Type B pancreatic cell (in vitro differentiated cells): ENCODE measurements around the gene SPATS2. TPM values are rescaled to one million over a fixed set of nuclear protein-coding genes. Genes with fewer than 3 reads are reported as not detected.
A peak's percentile ranks its signal among the peaks of the same experiment; 100 is the strongest.

ENCODE experiments used
- DNase-seq: peaks from one replicate; pipeline ENCODE4 v3.0.0; 2021; ENCODE audit warnings: mixed read lengths; ENCODE audit not compliant: unreplicated experiment; ENCODE audit errors: extremely low spot score
- H3K27ac Mint-ChIP-seq: 2 replicates; pipeline ENCODE4 v1.8.0; 2021; ENCODE audit warnings: mild to moderate bottlenecking, mixed read lengths
- H3K27me3 Mint-ChIP-seq: 2 replicates; pipeline ENCODE4 v1.8.0; 2021; ENCODE audit warnings: mixed read lengths
- H3K36me3 Mint-ChIP-seq: 2 replicates; pipeline ENCODE4 v1.8.0; 2021; ENCODE audit warnings: mixed read lengths
- H3K4me1 Mint-ChIP-seq: one replicate; pipeline ENCODE4 v1.8.0; 2021; ENCODE audit warnings: mixed read lengths; ENCODE audit not compliant: unreplicated experiment
- H3K4me3 Mint-ChIP-seq: 2 replicates; pipeline ENCODE4 v1.8.0; 2021; ENCODE audit warnings: mild to moderate bottlenecking, mixed read lengths
- H3K9me3 Mint-ChIP-seq: 2 replicates; pipeline ENCODE4 v1.8.0; 2021; ENCODE audit warnings: mixed read lengths
- total RNA-seq: library from RNA; stranded (reverse); gene quantifications from 2 replicates; pipeline ENCODE4 v1.2.1, GENCODE V29; 2021; ENCODE audit warnings: low replicate concordance
- TF ChIP-seq, protein P1 (sequence below): fragments of 200-600 bp; sonication (generic); conservative IDR thresholded peaks from 2 replicates; pipeline ENCODE4 v1.5.0; 2021; ENCODE audit warnings: antibody characterized with exemption, mild to moderate bottlenecking

SPATS2 gene
- total RNA-seq, 1 donor from 2014 or later: 40.3 TPM

DNA sequence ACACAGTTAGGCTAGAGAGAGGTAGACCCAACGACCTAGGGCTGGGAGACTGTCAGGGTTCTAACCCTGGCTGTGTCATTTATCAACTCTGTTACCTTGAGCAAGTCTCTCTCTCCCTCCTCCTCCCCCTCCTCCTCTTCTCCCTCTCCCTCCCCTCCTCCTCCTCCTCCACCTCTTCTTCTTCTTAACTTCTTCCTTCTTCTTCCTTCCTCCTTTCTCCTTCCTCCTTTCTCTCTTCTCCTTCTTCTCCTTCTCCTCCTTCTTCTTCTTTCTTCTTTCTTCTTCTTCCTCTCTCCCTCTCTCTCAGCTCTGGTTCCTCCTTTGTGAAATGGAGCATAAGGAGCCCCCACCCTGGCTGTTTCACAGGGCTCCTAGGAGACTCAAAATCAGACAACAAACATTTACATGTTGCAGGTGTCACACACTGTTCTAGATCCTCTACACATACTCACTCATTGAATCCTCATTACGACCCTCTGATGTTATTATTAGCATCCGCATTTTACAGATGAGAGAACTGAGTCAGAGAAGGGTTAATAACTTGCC is 169.3 kb downstream of the SPATS2 start:
- Mint-ChIP-seq H3K4me3 (peak overlapping the region; percentile 84), H3K27ac (no peak overlapping the region), H3K9me3 (no peaks in the 10 kb centered on the region), H3K36me3 (no peaks in the 10 kb centered on the region), H3K4me1 (peaks cover 5% of the 10 kb centered on the region), H3K27me3 (peaks cover 57% of the 10 kb centered on the region)
- DNase-seq: no peak
- TF ChIP-seq, protein P1, sequence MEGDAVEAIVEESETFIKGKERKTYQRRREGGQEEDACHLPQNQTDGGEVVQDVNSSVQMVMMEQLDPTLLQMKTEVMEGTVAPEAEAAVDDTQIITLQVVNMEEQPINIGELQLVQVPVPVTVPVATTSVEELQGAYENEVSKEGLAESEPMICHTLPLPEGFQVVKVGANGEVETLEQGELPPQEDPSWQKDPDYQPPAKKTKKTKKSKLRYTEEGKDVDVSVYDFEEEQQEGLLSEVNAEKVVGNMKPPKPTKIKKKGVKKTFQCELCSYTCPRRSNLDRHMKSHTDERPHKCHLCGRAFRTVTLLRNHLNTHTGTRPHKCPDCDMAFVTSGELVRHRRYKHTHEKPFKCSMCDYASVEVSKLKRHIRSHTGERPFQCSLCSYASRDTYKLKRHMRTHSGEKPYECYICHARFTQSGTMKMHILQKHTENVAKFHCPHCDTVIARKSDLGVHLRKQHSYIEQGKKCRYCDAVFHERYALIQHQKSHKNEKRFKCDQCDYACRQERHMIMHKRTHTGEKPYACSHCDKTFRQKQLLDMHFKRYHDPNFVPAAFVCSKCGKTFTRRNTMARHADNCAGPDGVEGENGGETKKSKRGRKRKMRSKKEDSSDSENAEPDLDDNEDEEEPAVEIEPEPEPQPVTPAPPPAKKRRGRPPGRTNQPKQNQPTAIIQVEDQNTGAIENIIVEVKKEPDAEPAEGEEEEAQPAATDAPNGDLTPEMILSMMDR: no peak

DNA sequence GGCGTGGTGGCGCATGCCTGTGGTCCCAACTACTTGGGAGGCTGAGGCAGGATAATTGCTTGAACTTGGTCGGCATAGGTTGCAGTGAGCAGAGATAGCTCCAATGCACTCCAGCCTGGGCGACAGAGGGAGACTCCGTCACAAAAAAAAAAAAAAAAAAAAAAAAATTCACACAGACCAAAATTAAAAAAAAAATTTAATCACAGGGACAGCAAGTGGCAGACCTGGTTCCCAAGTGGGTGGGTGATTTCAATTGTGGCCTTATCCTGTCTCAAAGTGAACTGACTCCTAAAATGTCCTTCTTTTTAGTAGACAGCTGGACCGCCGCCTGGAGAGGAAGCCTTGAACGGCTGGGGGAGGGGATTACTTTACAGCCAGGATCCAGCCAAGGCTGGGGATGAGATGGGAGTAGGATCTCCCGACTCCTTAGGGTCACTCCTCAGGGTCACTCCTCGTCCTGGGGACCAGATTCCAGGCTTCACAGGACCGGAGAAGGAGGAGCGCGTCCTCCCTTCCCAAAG is 170.0 kb downstream of the SPATS2 start:
- Mint-ChIP-seq H3K4me3 (peak overlapping the region; percentile 84), H3K27me3 (peaks cover 64% of the 10 kb centered on the region), H3K9me3 (no peaks in the 10 kb centered on the region), H3K27ac (no peak overlapping the region), H3K4me1 (peaks cover 5% of the 10 kb centered on the region), H3K36me3 (no peaks in the 10 kb centered on the region)
- TF ChIP-seq, protein P1: no peak
- no peak for DNase-seq

DNA sequence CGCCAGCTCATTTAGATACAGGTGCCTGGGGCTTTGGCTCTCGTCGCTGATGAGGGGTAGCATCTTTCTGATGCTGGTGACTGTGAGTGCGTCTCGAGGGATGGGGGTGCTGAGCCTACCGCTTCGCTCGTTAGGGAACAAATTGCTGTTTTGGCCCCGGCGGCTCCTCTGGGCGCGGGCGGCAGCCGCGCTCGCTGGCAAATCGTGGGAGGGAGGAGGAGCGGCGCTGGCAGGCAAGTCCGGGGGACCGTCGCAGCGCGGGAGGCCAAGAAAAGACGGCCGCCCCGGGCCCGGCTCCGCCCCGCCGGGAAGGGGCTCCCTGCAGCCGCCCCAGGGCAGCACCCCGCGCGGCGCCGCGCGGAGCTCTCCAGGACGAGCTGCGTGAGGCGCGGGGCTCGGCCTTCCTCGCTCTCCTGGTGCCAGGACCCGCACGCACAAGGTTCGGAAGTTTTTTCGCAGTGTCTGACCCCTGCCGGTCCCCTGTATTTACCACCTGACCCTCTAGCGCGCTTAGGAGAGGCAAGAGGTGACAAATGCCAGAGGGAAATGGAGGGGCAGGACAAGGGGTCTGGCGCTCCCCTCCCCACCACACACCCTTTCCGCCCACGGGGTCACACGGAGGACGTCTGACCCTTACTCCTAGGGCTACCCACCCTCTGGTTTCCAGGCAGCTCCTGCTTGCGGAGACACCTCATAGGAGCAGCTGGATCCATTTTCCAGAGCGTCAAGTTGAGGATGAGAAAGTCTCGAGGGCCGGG is 170.7 kb downstream of the SPATS2 start:
- no peaks in the 10 kb centered on the region for H3K9me3 Mint-ChIP-seq
- H3K27me3 Mint-ChIP-seq: peaks cover 71% of the 10 kb centered on the region
- H3K27ac Mint-ChIP-seq: no peak overlapping the region
- peak overlapping the region; percentile 84 for H3K4me3 Mint-ChIP-seq
- TF ChIP-seq, protein P1: no peak
- H3K4me1 Mint-ChIP-seq: peaks cover 5% of the 10 kb centered on the region
- no peaks in the 10 kb centered on the region for H3K36me3 Mint-ChIP-seq
- DNase-seq: no peak

DNA sequence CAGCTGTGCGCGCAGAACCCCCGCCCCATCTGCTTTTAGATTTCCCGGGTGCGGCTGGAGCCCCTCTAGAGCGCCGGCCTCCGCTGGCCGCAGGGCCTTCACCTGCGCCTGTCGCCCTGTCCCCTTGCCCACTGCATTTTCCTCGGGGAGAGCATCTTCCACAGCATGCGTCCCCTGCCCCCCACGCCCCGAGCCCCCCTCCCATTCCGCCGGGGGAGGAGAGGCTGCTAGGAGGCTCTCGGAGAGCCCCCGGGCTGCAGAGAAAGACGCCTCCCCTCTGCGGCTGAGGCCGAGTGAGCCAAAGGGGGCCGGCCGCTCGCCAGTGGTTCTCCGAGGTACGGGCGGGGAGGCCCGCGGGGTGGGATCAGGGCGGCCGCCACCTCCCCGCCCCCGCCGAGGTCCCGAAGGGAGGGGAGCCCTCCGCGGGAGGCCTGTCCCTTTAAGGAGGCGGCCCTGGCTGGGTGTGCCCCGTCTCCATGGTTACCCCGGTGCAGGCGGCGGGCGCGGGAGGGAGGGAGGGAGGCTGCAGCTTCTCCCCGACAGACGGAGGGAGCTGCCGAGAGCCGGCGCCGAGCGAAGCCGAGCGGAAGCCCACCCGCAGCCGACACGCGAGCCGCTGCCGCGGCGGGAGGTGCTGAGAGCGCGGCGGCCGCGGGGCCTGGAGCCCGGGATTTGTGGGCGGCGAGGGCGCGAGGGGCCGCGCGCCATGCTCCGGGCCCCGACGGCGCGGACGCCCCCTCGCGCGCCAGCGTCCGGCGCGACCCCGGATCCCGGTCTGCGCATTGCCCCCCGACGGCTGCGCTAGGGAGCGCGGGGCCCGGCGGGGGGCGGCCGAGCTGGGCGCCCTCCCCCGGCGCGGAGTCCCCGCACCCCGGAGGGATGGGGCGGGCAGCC is 171.5 kb downstream of the SPATS2 start, which contains the start of gene KCNH3:
Gene KCNH3 (plus strand): TSS at position 521 of the 894 bp plus-strand sequence. CDS start 387 bp downstream, outside the sequence.
- no peak for DNase-seq
- H3K9me3 Mint-ChIP-seq: no peaks in the 10 kb centered on the region
- no peak within 1 kb of the TSS for H3K27ac Mint-ChIP-seq
- TF ChIP-seq, protein P1: no peak
- H3K4me3 Mint-ChIP-seq: peak within 1 kb of the TSS; percentile 77
- H3K4me1 Mint-ChIP-seq: peaks cover 5% of the 10 kb centered on the region
- peaks cover 79% of the 10 kb centered on the region for H3K27me3 Mint-ChIP-seq
- no peaks in the 10 kb centered on the region for H3K36me3 Mint-ChIP-seq

DNA sequence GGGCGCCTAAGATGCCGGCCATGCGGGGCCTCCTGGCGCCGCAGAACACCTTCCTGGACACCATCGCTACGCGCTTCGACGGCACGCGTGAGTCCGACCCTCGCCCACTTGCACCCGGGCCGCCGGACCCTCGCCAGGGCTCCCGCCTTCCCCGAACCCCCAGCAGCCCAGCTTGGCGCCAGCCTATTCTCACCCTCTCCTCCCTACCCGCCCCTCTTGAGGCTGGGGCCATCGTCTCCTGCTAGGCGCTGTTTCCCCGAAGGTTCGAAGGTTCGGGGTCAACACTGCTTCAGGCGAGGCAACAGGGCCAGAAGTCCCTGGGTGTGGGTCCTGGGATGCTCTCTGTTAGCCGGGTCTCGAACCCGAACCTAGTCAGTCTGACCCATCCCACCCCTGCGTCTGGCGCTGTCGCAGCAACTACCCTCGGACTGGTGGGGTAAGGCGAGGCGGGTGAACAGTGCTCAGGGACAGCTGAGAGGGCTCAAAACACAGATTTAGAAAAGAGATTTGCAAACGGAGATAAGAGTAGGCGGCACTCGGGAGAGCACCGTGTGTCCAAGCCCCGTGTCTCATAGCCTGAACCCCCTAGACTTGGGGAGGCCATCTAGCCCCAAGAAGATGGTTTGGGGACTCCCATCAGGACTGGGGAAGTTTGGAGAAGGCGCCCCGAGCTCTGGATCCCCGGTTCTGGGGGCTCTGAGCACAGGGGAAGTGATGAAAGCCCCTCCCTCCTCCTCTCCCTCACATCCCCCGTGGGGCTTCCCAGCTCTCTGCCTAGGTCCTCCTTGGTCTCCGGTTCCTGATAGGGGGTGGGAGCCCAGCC is 172.4 kb downstream of the SPATS2 start:
- no peak for DNase-seq
- peak overlapping the region; percentile 69 for H3K4me3 Mint-ChIP-seq
- H3K36me3 Mint-ChIP-seq: no peaks in the 10 kb centered on the region
- H3K9me3 Mint-ChIP-seq: no peaks in the 10 kb centered on the region
- no peak overlapping the region for H3K27ac Mint-ChIP-seq
- peaks cover 5% of the 10 kb centered on the region for H3K4me1 Mint-ChIP-seq
- H3K27me3 Mint-ChIP-seq: peaks cover 86% of the 10 kb centered on the region
- TF ChIP-seq, protein P1: no peak
